ENCODE results near the gene LILRB4.

DNA sequence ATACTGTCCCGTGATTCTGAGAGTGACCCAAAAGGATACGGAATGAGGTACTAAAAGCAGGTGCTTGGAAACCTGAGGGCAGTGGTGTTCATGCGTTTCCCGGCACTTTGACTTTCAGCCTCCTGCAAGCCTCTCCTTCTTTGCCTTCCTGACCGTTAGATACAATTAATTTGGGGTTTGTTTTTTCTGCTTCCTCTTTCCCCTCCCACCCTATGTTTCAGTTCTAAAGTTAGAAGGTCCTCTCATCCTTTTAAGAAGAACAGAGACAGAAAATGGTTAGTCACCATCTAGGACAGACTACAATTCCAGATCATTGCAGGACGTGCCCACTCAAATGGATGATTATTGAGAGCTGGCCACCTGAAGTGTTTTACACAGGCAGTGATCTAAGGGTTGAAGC lies 1.8 kb upstream of the LILRB4 start:
- TF ChIP-seq, protein P1, sequence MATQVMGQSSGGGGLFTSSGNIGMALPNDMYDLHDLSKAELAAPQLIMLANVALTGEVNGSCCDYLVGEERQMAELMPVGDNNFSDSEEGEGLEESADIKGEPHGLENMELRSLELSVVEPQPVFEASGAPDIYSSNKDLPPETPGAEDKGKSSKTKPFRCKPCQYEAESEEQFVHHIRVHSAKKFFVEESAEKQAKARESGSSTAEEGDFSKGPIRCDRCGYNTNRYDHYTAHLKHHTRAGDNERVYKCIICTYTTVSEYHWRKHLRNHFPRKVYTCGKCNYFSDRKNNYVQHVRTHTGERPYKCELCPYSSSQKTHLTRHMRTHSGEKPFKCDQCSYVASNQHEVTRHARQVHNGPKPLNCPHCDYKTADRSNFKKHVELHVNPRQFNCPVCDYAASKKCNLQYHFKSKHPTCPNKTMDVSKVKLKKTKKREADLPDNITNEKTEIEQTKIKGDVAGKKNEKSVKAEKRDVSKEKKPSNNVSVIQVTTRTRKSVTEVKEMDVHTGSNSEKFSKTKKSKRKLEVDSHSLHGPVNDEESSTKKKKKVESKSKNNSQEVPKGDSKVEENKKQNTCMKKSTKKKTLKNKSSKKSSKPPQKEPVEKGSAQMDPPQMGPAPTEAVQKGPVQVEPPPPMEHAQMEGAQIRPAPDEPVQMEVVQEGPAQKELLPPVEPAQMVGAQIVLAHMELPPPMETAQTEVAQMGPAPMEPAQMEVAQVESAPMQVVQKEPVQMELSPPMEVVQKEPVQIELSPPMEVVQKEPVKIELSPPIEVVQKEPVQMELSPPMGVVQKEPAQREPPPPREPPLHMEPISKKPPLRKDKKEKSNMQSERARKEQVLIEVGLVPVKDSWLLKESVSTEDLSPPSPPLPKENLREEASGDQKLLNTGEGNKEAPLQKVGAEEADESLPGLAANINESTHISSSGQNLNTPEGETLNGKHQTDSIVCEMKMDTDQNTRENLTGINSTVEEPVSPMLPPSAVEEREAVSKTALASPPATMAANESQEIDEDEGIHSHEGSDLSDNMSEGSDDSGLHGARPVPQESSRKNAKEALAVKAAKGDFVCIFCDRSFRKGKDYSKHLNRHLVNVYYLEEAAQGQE (IDR thresholded peaks at IDR 0.05): no peak
- TF ChIP-seq, protein P2, sequence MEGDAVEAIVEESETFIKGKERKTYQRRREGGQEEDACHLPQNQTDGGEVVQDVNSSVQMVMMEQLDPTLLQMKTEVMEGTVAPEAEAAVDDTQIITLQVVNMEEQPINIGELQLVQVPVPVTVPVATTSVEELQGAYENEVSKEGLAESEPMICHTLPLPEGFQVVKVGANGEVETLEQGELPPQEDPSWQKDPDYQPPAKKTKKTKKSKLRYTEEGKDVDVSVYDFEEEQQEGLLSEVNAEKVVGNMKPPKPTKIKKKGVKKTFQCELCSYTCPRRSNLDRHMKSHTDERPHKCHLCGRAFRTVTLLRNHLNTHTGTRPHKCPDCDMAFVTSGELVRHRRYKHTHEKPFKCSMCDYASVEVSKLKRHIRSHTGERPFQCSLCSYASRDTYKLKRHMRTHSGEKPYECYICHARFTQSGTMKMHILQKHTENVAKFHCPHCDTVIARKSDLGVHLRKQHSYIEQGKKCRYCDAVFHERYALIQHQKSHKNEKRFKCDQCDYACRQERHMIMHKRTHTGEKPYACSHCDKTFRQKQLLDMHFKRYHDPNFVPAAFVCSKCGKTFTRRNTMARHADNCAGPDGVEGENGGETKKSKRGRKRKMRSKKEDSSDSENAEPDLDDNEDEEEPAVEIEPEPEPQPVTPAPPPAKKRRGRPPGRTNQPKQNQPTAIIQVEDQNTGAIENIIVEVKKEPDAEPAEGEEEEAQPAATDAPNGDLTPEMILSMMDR (IDR thresholded peaks at IDR 0.05; ENCODE audit: low read depth, low read length, missing input control): no peak
- TF ChIP-seq EGR1 (IDR thresholded peaks at IDR 0.05; ENCODE audit: low read depth in 2 of 2) (no peak), GABPA (IDR thresholded peaks at IDR 0.05 in 1 of 2, conservative IDR thresholded peaks at IDR 0.05 in 1 of 2) (no peak), SP1 (IDR thresholded peaks at IDR 0.05) (no peak)
- TF ChIP-seq, protein P3, sequence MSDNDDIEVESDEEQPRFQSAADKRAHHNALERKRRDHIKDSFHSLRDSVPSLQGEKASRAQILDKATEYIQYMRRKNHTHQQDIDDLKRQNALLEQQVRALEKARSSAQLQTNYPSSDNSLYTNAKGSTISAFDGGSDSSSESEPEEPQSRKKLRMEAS (IDR thresholded peaks at IDR 0.05): no peak
- TF ChIP-seq, protein P4, sequence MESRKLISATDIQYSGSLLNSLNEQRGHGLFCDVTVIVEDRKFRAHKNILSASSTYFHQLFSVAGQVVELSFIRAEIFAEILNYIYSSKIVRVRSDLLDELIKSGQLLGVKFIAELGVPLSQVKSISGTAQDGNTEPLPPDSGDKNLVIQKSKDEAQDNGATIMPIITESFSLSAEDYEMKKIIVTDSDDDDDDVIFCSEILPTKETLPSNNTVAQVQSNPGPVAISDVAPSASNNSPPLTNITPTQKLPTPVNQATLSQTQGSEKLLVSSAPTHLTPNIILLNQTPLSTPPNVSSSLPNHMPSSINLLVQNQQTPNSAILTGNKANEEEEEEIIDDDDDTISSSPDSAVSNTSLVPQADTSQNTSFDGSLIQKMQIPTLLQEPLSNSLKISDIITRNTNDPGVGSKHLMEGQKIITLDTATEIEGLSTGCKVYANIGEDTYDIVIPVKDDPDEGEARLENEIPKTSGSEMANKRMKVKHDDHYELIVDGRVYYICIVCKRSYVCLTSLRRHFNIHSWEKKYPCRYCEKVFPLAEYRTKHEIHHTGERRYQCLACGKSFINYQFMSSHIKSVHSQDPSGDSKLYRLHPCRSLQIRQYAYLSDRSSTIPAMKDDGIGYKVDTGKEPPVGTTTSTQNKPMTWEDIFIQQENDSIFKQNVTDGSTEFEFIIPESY (IDR thresholded peaks at IDR 0.05): no peak
